ENCODE measurements around the gene PPM1J. TPM values are rescaled to one million over a fixed set of nuclear protein-coding genes. Genes with fewer than 3 reads are reported as not detected.
A peak's percentile ranks its signal among the peaks of the same experiment; 100 is the strongest.

Gene PPM1J
- total RNA-seq, 1 donor: 1.1 TPM

- DNase-seq (ENCODE audit: insufficient read length, low spot score, missing footprints): peak; percentile 31
- no peaks in the 10 kb centered on the region for H3K9me3 ChIP-seq (ENCODE audit: low read depth, low read length)
- H3K36me3 ChIP-seq (ENCODE audit: insufficient read depth, low read length): peaks cover 81% of the 10 kb centered on the region
- H3K27me3 ChIP-seq (ENCODE audit: insufficient read depth, low read length): no peaks in the 10 kb centered on the region
- peaks cover 38% of the 10 kb centered on the region for H3K4me1 ChIP-seq (ENCODE audit: insufficient read depth, low read length)
- no peak overlapping the region for H3K4me2 ChIP-seq (ENCODE audit: insufficient read depth, low read length)
- H3K4me3 ChIP-seq (ENCODE audit: insufficient read depth, low read length): no peak overlapping the region
- H3K79me2 ChIP-seq (ENCODE audit: insufficient read depth, low read length): peaks cover 20% of the 10 kb centered on the region
- no peak overlapping the region for H2AFZ ChIP-seq (ENCODE audit: low read length)
- no peak for TF ChIP-seq CTCF (IDR thresholded peaks at IDR 0.05; ENCODE audit: extremely low read depth, low read depth, low read length)
- H3K27ac ChIP-seq (ENCODE audit: low read depth, low read length): peak overlapping the region; percentile 59
- peaks cover 31% of the 10 kb centered on the region for H4K20me1 ChIP-seq (ENCODE audit: insufficient read depth, low read length)
These were observed 16.5 kb downstream of the PPM1J start for GRCh38 chr1:112698366-112699310.

- no peak for TF ChIP-seq CTCF (IDR thresholded peaks at IDR 0.05; ENCODE audit: extremely low read depth, low read depth, low read length)
- H2AFZ ChIP-seq (ENCODE audit: low read length): no peak overlapping the region
- no peak overlapping the region for H3K4me3 ChIP-seq (ENCODE audit: insufficient read depth, low read length)
- peaks cover 23% of the 10 kb centered on the region for H4K20me1 ChIP-seq (ENCODE audit: insufficient read depth, low read length)
- H3K36me3 ChIP-seq (ENCODE audit: insufficient read depth, low read length): peaks cover 81% of the 10 kb centered on the region
- H3K79me2 ChIP-seq (ENCODE audit: insufficient read depth, low read length): peaks cover 12% of the 10 kb centered on the region
- no peak overlapping the region for H3K27ac ChIP-seq (ENCODE audit: low read depth, low read length)
- H3K9me3 ChIP-seq (ENCODE audit: low read depth, low read length): no peaks in the 10 kb centered on the region
- no peak overlapping the region for H3K4me2 ChIP-seq (ENCODE audit: insufficient read depth, low read length)
- H3K27me3 ChIP-seq (ENCODE audit: insufficient read depth, low read length): no peaks in the 10 kb centered on the region
- H3K4me1 ChIP-seq (ENCODE audit: insufficient read depth, low read length): peaks cover 31% of the 10 kb centered on the region
- DNase-seq (ENCODE audit: insufficient read length, low spot score, missing footprints): peak; percentile 88
These were observed 17.3 kb downstream of the PPM1J start for GRCh38 chr1:112697781-112698201.

GRCh38 chr1:112696578-112697314, 18.4 kb downstream of the PPM1J start:
- Histone ChIP-seq H3K27ac (ENCODE audit: low read depth, low read length) (no peak overlapping the region), H4K20me1 (ENCODE audit: insufficient read depth, low read length) (peaks cover 15% of the 10 kb centered on the region), H3K27me3 (ENCODE audit: insufficient read depth, low read length) (no peaks in the 10 kb centered on the region), H3K4me1 (ENCODE audit: insufficient read depth, low read length) (peaks cover 22% of the 10 kb centered on the region), H3K4me2 (ENCODE audit: insufficient read depth, low read length) (no peak overlapping the region), H3K36me3 (ENCODE audit: insufficient read depth, low read length) (peaks cover 81% of the 10 kb centered on the region), H3K4me3 (ENCODE audit: insufficient read depth, low read length) (no peak overlapping the region), H3K9me3 (ENCODE audit: low read depth, low read length) (no peaks in the 10 kb centered on the region), H3K79me2 (ENCODE audit: insufficient read depth, low read length) (peaks cover 2% of the 10 kb centered on the region), H2AFZ (ENCODE audit: low read length) (no peak overlapping the region)
- peak; percentile 36 for DNase-seq (ENCODE audit: insufficient read length, low spot score, missing footprints)
- no peak for TF ChIP-seq CTCF (IDR thresholded peaks at IDR 0.05; ENCODE audit: extremely low read depth, low read depth, low read length)

- Histone ChIP-seq H3K27ac (ENCODE audit: low read depth, low read length) (no peak overlapping the region), H4K20me1 (ENCODE audit: insufficient read depth, low read length) (peaks cover 7% of the 10 kb centered on the region), H3K36me3 (ENCODE audit: insufficient read depth, low read length) (peaks cover 78% of the 10 kb centered on the region), H3K9me3 (ENCODE audit: low read depth, low read length) (no peaks in the 10 kb centered on the region), H2AFZ (ENCODE audit: low read length) (no peak overlapping the region), H3K27me3 (ENCODE audit: insufficient read depth, low read length) (no peaks in the 10 kb centered on the region), H3K79me2 (ENCODE audit: insufficient read depth, low read length) (no peaks in the 10 kb centered on the region), H3K4me2 (ENCODE audit: insufficient read depth, low read length) (no peak overlapping the region), H3K4me3 (ENCODE audit: insufficient read depth, low read length) (no peak overlapping the region), H3K4me1 (ENCODE audit: insufficient read depth, low read length) (peaks cover 7% of the 10 kb centered on the region)
- no peak for TF ChIP-seq CTCF (IDR thresholded peaks at IDR 0.05; ENCODE audit: extremely low read depth, low read depth, low read length)
- peak; percentile 51 for DNase-seq (ENCODE audit: insufficient read length, low spot score, missing footprints)
These were observed 19.9 kb downstream of the PPM1J start for GRCh38 chr1:112695276-112695675.
